GM19467 (cell line): ENCODE results near the gene MAN2C1.
"Not testable (repeated sequence)": the region's sequence is repeated elsewhere in the genome, so short reads cannot be mapped to it uniquely, and the experiment has no call there.

ENCODE experiments used
- ATAC-seq: cut with Tn5 transposase; IDR thresholded peaks from one replicate; pipeline ENCODE4 v1.9.1; 2021; ENCODE audit warnings: mild to moderate bottlenecking, moderate library complexity; ENCODE audit not compliant: unreplicated experiment

The MAN2C1 gene

DNA sequence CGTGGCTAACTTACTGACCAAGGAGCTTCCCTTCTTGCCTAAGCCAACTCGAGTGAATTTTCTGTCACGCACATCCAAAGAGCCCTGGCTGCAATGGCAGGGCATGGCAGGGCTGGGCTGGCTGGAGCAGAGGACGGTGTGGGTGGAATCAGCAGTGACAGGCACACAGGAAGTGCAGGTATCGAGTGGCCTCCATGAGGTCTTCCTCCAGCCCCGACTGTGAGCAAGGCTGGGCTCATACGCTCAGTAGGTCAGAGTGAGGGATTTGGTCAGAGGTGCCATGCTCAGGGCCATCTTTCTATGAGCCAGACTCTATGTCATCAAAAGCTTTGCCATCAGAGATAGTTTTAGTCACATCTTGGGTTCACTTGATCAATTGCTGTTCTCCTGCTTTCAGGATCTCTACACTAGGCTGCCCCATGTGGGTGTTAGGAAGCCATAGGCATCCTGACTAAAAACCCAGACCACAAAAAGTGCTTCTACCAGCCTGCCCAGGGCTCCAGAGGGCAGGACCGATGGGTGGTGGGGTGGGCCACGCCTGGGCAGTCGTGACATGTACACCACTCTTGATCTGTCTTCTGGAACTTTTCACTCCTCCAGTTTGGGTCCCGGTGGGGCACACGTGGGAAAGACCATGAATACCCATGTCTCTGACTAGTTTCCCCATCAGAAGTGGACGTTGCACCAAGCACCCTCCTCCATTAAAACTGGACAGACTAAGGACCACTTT lies 55.1 kb downstream of the MAN2C1 start:
- no peak for ATAC-seq

DNA sequence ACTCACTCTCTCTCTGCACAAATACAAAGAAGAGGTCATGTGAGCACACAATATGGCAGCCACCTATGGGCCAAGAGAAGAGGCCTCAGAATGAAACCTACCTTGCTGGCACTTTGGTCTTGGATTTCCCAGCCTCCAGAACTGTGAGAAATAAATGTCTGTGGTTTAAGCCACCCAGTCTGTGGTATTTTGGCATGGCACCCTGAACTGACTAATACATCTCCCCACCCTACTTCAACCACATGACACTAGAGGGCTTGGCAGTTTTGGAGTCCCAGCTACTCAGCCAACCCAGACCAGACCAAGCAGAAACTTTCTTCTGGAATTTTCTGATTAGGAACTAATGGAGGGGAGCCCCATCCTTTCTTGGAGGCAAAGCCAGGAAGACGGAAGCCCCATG lies 55.9 kb downstream of the MAN2C1 start:
- not testable (repeated sequence) for ATAC-seq

DNA sequence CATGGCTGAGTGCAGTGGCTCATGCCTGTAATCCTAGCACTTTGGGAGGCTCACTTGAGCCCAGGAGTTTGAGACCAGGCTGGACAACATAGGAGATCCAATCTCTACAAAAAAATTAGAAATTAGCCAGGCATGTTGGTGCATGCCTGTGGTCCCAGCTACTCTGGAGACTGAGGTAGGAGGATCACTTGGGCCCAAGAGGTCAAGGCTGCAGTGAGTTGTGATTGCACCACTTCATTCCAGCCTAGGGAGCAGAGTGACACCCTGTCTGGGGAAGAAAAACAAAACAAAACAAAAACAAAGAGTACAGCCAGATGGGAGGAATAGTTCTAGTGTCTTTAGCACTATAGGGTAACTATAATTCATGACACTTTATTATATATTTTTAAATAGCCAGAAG lies 58.7 kb downstream of the MAN2C1 start:
- no peak for ATAC-seq

DNA sequence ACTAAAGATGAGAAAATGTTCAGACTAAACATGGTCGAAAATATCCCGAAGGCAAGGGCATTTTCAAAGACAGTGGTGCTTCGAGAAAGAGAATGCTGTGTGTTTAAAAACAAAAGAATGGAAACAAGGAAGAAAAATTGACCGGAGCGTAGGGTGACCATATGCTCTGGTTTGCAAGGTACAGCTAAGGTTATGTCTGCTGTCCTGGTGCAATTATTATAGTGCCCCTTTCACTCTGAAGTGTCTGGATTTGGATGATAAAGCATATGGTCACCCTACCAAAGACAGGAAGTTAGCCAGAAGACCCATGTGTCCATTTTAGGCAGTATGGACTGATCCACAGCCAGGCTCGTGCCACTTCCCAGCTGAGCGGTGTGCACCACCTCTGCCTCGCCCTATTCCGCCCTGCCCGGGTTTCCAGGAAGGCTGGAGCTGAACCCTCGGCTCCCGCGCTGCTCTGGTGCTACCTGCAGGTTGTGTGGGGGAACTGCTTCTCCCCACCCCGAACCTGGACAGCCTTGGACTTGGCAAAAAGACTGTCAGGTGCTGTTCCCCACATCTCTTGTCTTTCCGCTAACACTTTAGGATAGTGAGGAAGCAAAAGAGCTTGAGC lies 60.5 kb downstream of the MAN2C1 start:
- no peak for ATAC-seq

DNA sequence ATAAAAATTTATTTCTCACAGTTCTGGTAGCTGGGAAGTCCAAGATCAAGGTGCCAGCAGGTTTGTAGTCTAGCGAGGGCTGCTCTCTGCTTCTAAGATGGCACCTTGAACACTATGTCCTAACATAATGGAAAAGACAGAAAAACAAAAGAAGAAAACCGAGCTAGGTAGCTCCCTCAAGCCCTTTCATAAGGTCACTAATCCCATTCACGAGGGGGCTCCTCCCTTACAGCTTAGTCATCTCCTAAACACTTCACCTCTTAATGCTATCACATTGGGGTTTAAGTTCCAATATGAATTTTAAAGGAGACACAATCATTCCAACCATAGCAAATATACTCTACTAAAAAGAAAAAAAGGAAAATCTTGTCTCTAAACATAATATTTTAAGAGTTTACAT lies 62.2 kb downstream of the MAN2C1 start:
- ATAC-seq: no peak
